GM12874 (cell line): ENCODE measurements around the gene KCNK16.

Experiments
- TF ChIP-seq, protein P1 (sequence below): IDR thresholded peaks from 2 replicates; pipeline ENCODE4 v1.5.1; 2011; ENCODE audit warnings: low read depth, mild to moderate bottlenecking, control low read depth, low read length, moderate library complexity; ENCODE audit not compliant: insufficient read depth

KCNK16 gene

DNA sequence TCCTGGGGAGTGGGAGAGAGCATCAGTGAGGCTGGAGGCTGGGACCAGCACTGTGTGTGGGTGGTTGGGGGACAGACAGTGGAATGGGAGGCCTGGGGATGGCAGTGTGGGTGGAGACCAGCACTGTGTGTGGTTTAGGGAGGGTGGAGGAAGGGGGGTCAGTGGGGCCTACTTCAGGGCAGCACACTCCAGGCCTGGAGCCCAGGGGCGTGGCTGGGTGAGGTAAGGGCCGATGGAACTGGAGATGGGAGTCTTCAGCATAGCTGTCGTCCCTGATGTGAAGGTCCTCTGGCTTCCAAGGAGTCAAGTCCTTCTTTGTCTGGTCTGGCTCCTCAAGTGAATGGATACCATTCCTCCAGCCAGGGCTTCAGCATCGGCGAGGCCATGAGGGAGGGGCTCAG lies 26.9 kb downstream of the KCNK16 start:
- TF ChIP-seq, protein P1, sequence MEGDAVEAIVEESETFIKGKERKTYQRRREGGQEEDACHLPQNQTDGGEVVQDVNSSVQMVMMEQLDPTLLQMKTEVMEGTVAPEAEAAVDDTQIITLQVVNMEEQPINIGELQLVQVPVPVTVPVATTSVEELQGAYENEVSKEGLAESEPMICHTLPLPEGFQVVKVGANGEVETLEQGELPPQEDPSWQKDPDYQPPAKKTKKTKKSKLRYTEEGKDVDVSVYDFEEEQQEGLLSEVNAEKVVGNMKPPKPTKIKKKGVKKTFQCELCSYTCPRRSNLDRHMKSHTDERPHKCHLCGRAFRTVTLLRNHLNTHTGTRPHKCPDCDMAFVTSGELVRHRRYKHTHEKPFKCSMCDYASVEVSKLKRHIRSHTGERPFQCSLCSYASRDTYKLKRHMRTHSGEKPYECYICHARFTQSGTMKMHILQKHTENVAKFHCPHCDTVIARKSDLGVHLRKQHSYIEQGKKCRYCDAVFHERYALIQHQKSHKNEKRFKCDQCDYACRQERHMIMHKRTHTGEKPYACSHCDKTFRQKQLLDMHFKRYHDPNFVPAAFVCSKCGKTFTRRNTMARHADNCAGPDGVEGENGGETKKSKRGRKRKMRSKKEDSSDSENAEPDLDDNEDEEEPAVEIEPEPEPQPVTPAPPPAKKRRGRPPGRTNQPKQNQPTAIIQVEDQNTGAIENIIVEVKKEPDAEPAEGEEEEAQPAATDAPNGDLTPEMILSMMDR = no peak

DNA sequence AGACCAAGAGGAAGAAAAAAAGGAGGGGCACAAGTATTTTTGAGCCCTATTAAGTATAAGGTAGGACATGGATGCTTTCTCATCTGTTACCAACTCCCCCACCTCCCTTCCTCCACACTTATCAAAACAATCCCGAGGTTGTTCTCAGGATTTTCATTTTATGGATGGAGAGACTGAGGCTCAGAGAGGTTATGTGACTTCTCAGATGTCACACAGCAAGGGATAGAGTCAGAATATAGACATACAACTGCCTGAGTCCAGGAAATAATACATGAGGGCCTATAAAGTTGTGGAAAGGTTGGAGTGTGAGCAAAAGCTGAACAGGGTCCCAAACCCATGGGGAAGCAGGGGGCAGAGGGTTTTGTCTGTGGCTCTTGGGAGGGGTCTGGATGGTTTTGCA lies 27.6 kb downstream of the KCNK16 start:
- TF ChIP-seq, protein P1 = no peak

DNA sequence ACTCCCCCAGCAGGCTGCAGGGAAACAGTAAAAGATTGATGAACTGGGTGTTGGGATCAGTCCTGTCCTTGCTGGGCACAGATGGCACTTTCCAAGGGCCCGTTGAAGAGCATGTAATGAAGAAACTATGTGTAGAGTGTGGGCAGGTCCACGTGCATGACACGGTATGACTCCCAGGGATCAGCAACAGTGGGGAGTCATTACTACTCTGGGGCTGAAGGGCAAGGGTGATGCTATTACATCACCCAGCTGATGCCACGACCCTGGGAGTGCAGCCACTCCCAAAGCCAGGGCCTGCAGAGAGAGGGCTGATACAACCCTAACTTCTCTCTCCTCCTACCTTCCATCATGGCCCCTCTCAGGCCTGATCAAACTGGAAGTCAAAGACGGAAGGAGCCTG lies 28.4 kb downstream of the KCNK16 start:
- TF ChIP-seq, protein P1 = no peak

DNA sequence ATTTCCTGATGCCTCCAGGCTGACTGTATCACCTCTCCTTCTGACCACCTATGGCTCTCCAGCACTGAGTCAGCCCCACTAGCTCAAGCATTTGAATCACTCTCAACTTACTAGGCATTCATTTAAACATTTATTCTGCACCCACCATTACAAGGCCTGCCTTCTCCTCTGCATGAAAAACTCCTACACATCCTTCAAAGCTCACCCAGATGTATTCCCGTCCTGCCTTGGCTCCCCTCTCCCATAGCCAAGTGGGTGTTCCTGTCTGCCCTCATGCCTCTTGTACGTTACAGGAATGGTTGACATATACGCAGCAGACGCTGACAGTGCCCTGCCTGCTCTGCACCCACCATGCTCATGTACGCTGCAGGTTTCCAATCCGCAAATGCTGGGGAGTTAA lies 29.9 kb downstream of the KCNK16 start:
- TF ChIP-seq, protein P1 = no peak

DNA sequence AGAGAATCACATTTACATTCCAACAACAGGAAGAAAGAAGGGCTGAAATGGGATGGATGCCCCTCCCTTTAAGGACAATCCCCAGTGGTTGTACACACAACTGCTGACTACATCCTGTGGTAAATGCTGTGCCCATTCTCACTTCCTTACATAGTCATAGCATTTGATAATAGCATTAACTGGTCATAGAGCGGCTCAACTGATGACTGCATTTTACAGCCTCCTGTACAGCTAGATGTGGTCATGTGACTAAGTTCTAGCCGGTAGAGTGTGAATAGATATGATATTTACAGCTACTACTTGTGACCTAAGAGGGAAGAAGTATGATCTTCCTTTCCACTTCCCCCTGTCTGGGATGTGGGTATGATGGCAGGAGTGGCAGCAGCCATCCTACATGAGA lies 33.0 kb downstream of the KCNK16 start:
- TF ChIP-seq, protein P1 = no peak

DNA sequence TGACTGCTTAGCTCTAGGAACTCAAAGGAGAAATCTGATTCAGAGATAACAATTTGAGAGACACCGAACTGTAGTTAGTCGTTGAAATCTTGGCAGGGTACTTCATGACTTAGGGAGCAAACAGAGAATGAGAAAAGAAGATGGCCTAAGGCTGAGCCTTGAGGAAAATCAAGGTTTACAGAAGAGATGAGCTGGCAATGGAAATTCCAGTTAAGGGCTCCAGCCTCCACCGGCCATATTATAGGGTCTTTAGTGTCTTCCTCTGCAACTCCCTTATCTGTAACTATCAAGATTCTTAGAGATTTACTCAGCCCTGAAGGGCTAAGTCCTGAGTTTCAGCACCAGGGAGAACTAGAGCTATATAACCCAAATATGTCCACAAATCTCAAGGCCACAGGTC lies 34.9 kb downstream of the KCNK16 start:
- TF ChIP-seq, protein P1 = no peak

DNA sequence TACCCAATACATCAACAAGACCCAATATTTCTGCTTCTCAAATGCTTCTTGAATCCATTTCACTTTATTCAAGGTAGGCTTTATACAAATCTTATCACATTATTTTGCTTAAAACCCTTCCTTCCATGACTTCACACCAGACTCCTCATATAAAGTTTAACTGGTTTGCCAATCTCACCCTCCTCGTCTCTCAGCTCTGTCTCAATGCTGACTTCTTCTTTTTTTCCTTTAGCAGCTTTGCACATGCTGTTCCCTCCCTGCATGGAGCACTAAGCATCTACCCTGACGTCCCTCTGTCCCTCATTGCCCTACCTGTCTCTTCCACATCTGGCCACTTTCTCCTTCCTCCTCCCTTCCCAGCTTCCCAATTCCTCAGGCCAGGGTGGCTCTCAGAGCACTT lies 39.7 kb downstream of the KCNK16 start:
- TF ChIP-seq, protein P1 = no peak

DNA sequence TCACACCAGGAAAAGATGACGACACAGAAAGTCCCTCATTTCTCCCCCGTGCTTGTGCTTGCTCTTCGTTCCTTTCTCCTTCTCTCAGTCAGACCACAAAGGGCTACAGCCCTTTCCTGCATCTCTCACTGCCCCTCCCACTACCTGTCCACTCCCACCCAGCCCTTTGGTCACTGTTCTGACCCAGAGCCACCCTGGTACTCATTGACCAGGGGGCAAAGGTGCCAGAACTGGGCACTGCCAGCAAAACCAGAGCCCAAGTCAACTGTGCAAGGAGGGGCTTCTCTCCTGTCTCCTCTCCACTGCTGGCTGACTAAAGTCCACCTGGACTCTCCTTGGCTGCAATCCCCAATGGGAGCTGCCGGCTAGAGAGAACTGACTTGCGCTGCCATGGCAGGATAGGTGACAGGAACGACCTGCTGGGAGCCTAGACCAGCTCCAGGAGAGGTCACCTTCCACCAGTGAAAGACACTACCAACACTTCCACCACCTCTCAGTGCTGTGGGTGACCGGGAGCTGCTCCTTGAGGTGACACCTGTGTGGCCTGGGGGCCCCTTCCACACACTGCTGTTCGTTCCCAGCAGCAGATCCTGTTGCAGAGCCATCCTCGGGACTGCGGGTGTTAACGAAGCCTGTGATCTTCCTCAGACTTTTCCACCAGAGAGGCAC lies 41.1 kb downstream of the KCNK16 start:
- TF ChIP-seq, protein P1 = no peak
